H54 (cell line): ENCODE results near the gene TNFRSF18.

Experiments used
- DNase-seq: peaks from one replicate; pipeline ENCODE4 v3.0.0; 2011; ENCODE audit warnings: low spot score, mixed read lengths; ENCODE audit not compliant: insufficient read length
- FAIRE-seq: peaks from 3 replicates; lab custom pipeline; 2011; peaks lifted over from hg19 to GRCh38; lab: Jason Lieb, UNC
- POLR2A ChIP-seq: IDR thresholded peaks from 2 replicates; pipeline ENCODE4 v1.6.1; 2011; ENCODE audit warnings: low read depth, mild to moderate bottlenecking, low read length

The TNFRSF18 gene

DNA sequence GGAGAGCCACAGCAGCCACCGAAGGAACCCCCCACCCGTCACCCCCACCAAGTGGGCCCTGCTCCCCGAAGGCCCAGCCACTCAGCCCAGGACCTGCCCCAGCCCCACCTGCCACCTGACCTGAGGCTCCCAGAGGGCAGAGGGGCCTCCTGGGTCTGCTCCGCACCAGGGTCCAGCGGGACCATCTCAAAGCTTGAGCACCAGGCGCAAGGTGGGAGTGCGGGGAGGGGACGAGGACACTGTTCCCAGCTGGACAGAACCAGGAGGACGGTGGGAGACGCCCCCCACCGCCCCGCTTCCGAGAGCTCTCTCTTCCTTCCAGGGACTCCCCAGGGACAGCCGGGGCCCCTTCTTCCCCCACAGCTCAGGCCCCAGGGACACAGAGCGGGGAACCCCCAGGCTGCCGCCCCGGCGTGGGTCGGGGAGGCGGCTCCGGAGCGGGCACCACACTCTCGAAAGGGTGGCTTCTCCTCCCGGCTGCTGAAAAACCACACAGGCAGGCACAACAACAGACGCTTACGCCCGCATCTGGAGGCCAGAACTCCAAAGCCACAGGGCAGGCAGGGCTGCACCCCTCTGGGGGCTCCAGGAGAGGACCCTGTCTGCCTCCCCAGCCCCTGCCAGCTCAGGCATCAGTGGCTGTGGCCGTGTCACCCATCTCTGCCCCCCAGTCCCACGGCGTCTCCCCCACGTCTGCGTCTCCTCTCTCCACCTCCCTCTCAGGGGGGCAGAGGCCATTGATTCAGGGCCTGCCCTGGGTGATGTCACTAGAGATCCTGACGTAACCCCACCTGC lies 34.6 kb downstream of the TNFRSF18 start:
- TF ChIP-seq POLR2A, result no peak
- FAIRE-seq (no peak), DNase-seq (no peak)

GRCh38 chr1:1171161-1171545 lies 35.2 kb downstream of the TNFRSF18 start:
- no peak for TF ChIP-seq POLR2A
- DNase-seq (no peak), FAIRE-seq (no peak)

DNA sequence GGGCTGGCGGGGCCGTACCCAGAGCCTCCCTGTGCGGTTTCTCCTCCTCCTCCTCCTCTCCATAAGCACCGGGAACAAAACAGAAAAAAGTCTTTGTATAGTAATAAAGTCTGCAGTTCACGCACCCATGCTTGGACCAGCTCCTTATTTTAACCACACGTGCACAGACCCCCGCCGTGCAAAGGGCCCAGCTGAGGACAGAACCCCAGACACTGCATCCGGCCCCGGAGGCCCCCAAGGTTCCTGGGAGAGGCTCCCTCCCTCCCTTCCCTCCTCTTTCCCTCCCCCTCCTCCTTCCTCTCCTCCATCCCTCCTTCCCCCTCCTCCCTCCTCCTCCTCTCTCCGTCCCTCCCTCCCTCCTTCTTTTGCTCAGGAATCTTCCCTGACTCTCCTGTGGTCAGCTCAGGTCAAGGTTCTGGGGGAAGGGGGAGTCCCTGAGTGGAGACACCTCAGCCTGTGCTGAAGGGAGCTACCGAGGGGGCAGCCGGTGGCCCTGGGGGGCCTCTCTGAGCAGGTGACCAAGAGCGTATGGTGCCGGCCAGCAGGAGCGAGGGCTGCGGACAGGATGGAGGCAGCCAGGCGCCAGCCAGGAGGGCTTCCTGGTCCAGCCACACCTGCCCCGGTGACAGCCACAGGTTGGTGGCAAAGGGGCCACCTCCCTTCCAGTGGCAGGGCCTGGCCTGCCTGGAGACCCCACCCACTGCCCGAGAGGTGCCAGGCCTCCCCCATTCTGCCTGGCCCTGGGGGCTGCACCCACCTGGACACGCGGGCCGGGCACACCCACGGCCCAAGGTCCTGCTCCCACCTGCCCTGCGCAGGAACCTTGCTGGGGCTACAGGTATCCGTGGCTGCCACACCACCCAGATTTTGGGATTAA lies 35.9 kb downstream of the TNFRSF18 start:
- FAIRE-seq, result no peak
- no peak for TF ChIP-seq POLR2A
- DNase-seq, result no peak

DNA sequence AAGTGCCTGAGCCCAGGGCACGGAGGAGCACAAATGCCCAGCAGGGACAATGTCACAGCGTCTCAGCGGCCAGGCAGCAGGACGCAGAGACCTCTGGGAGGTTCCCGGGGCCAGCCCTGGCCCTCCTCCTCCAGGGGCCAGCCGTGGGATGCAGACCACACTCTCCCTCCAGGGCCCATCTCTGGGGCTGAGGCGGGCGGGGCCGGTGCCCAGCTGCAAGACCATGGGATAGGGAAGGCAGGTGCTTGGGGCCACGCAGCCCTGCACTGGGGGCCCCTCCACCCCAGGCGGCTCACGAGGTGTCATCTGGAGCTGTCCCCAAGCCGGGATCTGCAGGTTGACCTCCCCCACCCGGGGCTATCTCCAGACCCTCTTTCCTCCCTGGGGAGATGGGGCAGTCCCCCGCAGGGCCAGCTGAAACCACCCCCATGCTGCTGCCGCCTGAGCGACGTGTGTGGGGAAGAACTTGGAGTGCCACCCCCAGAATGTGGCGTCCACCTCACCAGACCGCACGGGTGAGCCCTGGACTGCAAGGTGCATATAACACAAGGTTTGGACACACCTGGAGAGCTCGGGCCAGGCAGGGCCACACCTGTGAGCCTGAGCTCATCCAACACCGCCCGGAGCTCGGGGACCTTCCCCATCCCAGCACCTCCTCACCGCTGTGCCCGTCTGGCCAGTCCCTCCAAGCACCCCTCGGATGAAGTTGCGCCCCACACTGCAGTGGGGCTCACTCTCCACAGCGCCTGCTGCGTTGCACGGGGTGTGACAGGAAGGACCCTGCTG lies 36.8 kb downstream of the TNFRSF18 start:
- DNase-seq, result no peak
- FAIRE-seq, result no peak
- TF ChIP-seq POLR2A, result no peak

DNA sequence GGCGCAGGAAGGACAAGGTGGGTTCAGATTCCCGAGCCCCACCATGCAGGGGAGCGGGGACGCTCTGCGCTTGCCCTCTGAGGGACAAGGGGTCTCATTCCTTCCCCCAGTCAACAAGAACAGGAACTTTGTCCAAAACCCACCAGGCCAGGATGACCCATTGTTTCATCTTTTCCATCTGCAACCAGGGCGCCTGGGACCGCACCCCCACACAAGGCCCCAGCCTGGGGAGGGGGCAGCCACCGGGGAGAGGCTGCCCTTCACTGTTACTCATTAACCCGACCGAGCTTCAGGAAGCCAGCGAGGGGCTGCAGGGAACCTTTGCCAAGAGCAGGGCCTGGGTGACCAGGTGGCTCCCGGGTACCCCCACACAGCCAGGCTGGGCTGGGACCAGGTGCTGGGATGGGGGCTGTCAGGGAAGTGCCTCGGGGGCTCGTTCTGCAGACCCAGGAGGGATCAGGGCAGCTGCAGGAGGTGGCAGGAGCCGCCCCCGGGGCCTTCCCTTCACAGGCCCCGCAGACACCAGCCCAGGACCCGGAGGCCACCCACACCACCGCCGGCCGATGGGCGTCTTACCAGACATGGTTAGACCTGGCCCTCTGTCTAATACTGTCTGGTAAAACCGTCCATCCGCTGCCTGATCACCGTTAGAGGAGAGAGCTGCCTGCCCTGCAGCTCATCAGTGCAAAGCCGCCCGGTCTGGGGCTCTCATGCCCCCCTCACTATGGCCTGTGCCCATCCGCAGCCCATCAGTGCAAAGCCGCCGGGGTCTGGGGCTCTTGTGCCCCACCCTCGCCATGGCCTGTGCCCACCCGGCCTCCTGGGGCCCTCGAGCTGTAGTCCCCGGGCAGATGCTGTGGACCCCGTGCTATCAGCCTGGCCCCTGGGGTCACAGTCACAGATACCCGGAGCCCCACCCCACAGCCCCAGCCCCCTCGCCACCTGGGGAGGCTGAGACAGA lies 37.7 kb downstream of the TNFRSF18 start:
- no peak for TF ChIP-seq POLR2A
- DNase-seq, result no peak
- FAIRE-seq, result no peak

- FAIRE-seq, result no peak
- no peak for DNase-seq
- TF ChIP-seq POLR2A, result no peak
Observed at GRCh38 chr1:1167841-1168450, 38.4 kb downstream of the TNFRSF18 start.

DNA sequence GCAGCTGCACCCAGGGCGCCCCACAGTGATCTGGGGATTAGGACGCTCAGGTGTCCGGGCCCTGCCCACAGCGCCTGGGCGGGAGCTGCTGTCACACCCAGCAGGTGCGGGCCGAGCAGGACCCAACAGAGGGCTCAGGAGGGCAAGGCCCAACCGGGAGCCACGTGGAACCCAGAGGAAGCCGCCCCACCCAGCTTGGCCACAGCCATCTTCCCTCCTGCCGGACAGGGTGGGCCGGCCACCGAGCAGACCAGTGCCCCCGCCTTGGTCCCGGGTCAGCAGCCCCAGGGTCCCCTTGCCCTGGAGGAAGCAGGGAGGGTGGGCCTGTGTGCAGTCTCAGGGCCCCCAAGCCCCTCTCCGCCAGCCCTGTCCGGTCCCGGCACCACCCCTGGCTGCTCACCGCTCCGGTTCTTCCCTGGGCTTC lies 39.0 kb downstream of the TNFRSF18 start:
- no peak for FAIRE-seq
- TF ChIP-seq POLR2A, result no peak
- no peak for DNase-seq

GRCh38 chr1:1166642-1167397 lies 39.6 kb downstream of the TNFRSF18 start:
- FAIRE-seq, result no peak
- no peak for TF ChIP-seq POLR2A
- no peak for DNase-seq

DNA sequence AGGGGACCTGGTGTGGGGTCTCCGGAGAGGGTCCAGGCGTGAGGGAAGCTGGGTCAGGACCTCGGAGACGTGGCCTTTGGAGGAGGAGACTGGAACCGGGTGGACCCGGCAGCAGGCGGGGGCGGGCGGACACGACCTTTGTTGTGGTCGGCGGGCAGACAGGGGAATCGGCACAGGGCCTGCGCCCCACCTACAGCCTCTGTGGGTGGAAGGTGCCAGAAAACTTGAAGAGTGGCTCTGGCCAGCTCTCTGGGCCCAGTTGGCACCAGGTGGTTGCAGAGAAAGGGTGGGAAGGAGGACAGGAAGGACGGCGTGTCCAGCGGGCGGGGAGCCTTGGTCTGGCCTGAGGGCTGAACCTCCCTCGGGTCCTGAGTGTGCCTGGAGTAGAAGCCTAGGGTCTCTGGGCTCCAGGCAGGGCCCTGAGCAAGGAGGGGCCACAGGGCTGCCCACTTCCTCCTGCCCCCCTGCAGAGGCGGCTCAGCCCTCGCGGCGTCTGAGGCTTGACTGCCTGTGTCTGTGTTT lies 40.4 kb downstream of the TNFRSF18 start:
- FAIRE-seq (no peak), DNase-seq (no peak)
- TF ChIP-seq POLR2A, result no peak

DNA sequence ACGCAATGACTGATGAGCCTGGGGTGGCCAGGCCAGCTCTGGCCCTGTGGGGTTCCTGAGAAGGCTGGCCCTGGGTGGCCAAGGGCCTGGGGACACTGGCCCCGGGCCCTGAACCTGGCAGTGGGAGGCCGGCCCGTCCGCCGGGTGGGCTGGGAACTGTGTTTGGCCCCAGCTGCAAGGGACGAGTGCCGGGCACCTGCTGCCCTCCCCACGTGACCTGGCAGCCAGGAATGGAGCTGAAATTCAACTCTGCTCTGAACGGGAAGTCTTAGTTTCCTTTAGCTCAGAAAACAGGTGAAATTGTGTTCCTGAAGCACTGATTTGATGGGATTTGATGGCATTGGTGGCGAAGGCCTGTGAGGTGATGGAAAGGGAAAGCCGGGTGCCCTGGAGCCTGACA lies 40.9 kb downstream of the TNFRSF18 start:
- DNase-seq (no peak), FAIRE-seq (no peak)
- TF ChIP-seq POLR2A, result no peak

GRCh38 chr1:1164701-1165451 lies 41.5 kb downstream of the TNFRSF18 start:
- FAIRE-seq (no peak), DNase-seq (no peak)
- no peak for TF ChIP-seq POLR2A
